Common myeloid progenitor, CD34-positive (primary cell): ENCODE measurements around the gene TLCD3A.
"Not testable (repeated sequence)": the region's sequence is repeated elsewhere in the genome, so short reads cannot be mapped to it uniquely, and the experiment has no call there.

Experiments used
- CTCF ChIA-PET: fragments of 350-600 bp; sonication (Branson Sonifier 250); formaldehyde crosslinking; loops from one replicate; lab custom pipeline; 2021; ENCODE audit warnings: antibody characterized with exemption; lab: Charles Lee
- POLR2A ChIA-PET: fragments of 350-600 bp; sonication (Branson Sonifier 250); formaldehyde crosslinking; loops from one replicate; lab custom pipeline; 2021; ENCODE audit warnings: antibody characterized with exemption; lab: Charles Lee
- DNase-seq, 3 donors: peaks; one replicate each; pipeline versions ENCODE4 v3.0.0 to v3.0.0-alpha.2; 2013
- H3K27ac ChIP-seq, 2 experiments: 1 replicate in 1 of 2; 2 replicates in 1 of 2; pipeline ENCODE4 v1.7.0; 2013; ENCODE audit warnings: inconsistent platforms in 2 of 2, low read length in 2 of 2, mild to moderate bottlenecking in 2 of 2, low read depth in 1 of 2, moderate library complexity in 1 of 2; ENCODE audit not compliant: severe bottlenecking in 2 of 2, insufficient read depth in 1 of 2, poor library complexity in 1 of 2
- H3K27me3 ChIP-seq, 5 experiments: replicated peaks in 2 of 5; 1 replicate in 3 of 5; 2 replicates in 2 of 5; pipeline versions ENCODE4 v1.6.1 to v1.7.0; 2013; ENCODE audit warnings: low read length in 4 of 5, mild to moderate bottlenecking in 2 of 5, moderate library complexity in 2 of 5, inconsistent platforms in 1 of 5; ENCODE audit not compliant: insufficient read depth in 5 of 5, control insufficient read depth in 4 of 5
- H3K36me3 ChIP-seq, 4 experiments: 1 replicate in 2 of 4; 2 replicates in 2 of 4; pipeline versions ENCODE4 v1.6.1 to v1.7.0; 2013; ENCODE audit warnings: low read length in 3 of 4, control low read depth in 1 of 4, mild to moderate bottlenecking in 1 of 4; ENCODE audit not compliant: control insufficient read depth in 4 of 4, insufficient read depth in 4 of 4
- H3K4me1 ChIP-seq, 4 experiments: 1 replicate in 3 of 4; 2 replicates in 1 of 4; pipeline versions ENCODE4 v1.6.1 to v1.7.1; 2013; ENCODE audit warnings: low read length in 3 of 4, mild to moderate bottlenecking in 3 of 4, control low read depth in 1 of 4, inconsistent platforms in 1 of 4, moderate library complexity in 1 of 4; ENCODE audit not compliant: control insufficient read depth in 4 of 4, insufficient read depth in 4 of 4; ENCODE audit errors: control extremely low read depth in 1 of 4
- H3K4me3 ChIP-seq, 7 experiments: 1 replicate in 4 of 7; 2 replicates in 3 of 7; pipeline versions ENCODE4 v1.5.1 to v1.7.0; 2013; ENCODE audit warnings: mild to moderate bottlenecking in 7 of 7, low read length in 6 of 7, moderate library complexity in 6 of 7, inconsistent platforms in 2 of 7, low read depth in 2 of 7, control low read depth in 1 of 7; ENCODE audit not compliant: insufficient read depth in 4 of 7, control insufficient read depth in 1 of 7; ENCODE audit errors: extremely low read depth in 1 of 7
- H3K9me3 ChIP-seq, 5 experiments: 1 replicate in 4 of 5; 2 replicates in 1 of 5; pipeline versions ENCODE4 v1.6.1 to v1.7.1; 2013; ENCODE audit warnings: low read length in 4 of 5, mild to moderate bottlenecking in 2 of 5, inconsistent platforms in 1 of 5, low read depth in 1 of 5, moderate library complexity in 1 of 5; ENCODE audit not compliant: control insufficient read depth in 4 of 5, insufficient read depth in 2 of 5; ENCODE audit errors: control extremely low read depth in 1 of 5
- WGBS: methylation state at CpG from one replicate; pipeline ENCODE4 v1.1.5; 2013; ENCODE audit not compliant: insufficient coverage; 5-methylcytosine and 5-hydroxymethylcytosine counted together

Gene TLCD3A

DNA sequence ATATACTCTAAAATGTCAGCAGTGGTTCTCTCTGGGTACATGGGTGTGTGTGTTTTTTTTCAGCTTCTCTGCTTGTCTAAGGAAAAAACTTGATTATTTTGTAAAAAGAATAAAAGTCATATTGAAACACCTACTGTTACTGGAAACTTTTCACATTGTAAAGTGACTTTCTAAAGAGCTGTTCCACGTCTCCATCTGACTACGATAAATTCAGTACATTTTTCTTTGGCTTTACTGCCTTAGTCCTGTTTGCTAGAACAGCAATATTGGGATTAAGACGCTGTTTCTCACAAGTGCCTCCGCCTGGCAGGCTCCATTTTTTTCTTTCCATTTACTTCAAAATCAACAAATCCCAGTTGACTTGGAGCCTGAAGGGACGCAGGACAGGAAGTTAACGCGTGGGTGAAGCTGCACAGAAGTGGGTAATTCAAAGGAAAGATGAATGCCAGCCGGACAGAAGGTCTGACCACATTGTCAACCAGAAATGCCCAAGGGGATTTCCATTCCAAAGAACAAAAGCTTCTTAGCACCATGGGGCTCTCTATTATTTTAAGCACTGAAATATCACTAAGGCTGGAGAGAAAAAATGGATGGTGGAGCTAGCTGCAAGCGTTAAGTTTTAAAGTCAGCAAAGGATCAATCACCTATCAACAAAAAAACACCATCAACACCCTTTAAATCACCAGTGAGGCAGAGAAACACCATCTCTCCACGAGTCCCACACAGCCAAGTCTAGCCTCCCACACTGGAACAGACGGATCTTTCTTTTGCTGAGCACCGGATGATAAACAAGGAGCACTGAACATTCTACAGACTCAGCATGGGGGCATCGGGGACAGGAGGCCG is 41.3 kb downstream of the TLCD3A start:
- CTCF ChIA-PET, result no interaction called here
- peaks cover 22 to 82% (median 68%) of the 10 kb centered on the region in 4 experiments for H3K36me3 ChIP-seq
- 95% methylated on average over 10 of the region's 14 CpGs for WGBS

DNA sequence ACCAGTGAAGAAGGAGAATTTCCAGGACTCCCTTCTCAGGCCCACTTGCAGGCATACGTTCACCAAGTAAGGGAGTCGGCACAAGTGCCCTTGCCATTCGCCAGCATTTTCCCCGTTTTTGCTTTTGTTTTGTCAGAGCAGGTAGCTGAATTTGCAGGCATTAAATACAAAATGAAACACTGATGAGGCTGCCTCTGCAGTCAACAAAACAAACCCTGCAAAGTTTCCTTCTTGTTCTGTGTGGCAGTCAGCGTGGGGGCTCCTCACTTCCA is 41.9 kb downstream of the TLCD3A start:
- Histone ChIP-seq H3K27ac (no peak overlapping the region), H3K36me3 (peaks cover 22 to 77% (median 65%) of the 10 kb centered on the region in 4 experiments), H3K4me3 (no peak overlapping the region), H3K9me3 (no peaks in the 10 kb centered on the region), H3K27me3 (no peaks in the 10 kb centered on the region), H3K4me1 (no peaks in the 10 kb centered on the region)
- POLR2A ChIA-PET, result no interaction called here
- DNase-seq, result no peak
- WGBS, result 98% methylated on average over 5 of the region's 5 CpGs
- CTCF ChIA-PET, result no interaction called here

More for the DNA sequence above, 41.3 kb downstream of the TLCD3A start:
- Histone ChIP-seq H3K9me3 (no peaks in the 10 kb centered on the region), H3K4me3 (no peak overlapping the region), H3K27me3 (no peaks in the 10 kb centered on the region), H3K27ac (no peak overlapping the region), H3K4me1 (no peaks in the 10 kb centered on the region)
- POLR2A ChIA-PET, result no interaction called here
- no peak for DNase-seq

DNA sequence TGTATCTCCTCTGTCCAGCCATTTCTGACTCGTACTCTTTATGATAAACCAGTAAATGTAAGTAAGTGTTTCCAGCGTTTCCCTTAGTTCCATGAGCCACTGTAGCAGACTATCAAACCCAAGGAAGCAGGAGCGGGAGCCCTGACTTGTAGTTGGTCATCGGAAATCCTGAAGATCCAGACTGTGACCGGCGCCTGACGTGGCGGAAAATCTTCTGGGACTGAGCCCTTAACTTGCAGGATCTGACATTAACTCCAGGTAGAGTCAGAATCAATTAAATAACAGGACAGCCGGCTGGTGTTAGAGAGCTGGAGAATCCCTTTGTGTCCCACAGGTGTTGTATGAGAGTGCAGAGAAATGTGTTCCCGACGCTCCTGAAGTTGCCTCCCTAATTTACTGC is 45.7 kb downstream of the TLCD3A start:
- ChIA-PET POLR2A (no interaction called here), CTCF (interaction anchor here (0.7 to 2.1 kb wide), 2 partner anchors 219 to 222 kb away, joined by 3 to 8 read pairs; partner anchors contain the start of gene TIMM22)
- Histone ChIP-seq H3K27ac (no peak overlapping the region), H3K4me3 (no peak overlapping the region), H3K36me3 (peaks cover 21 to 52% (median 47%) of the 10 kb centered on the region in 4 experiments), H3K27me3 (no peaks in the 10 kb centered on the region), H3K4me1 (peaks cover 9 to 16% (median 9%) of the 10 kb centered on the region in 4 experiments), H3K9me3 (no peaks in the 10 kb centered on the region)
- 98% methylated on average over 8 of the region's 11 CpGs for WGBS
- DNase-seq, result no peak

DNA sequence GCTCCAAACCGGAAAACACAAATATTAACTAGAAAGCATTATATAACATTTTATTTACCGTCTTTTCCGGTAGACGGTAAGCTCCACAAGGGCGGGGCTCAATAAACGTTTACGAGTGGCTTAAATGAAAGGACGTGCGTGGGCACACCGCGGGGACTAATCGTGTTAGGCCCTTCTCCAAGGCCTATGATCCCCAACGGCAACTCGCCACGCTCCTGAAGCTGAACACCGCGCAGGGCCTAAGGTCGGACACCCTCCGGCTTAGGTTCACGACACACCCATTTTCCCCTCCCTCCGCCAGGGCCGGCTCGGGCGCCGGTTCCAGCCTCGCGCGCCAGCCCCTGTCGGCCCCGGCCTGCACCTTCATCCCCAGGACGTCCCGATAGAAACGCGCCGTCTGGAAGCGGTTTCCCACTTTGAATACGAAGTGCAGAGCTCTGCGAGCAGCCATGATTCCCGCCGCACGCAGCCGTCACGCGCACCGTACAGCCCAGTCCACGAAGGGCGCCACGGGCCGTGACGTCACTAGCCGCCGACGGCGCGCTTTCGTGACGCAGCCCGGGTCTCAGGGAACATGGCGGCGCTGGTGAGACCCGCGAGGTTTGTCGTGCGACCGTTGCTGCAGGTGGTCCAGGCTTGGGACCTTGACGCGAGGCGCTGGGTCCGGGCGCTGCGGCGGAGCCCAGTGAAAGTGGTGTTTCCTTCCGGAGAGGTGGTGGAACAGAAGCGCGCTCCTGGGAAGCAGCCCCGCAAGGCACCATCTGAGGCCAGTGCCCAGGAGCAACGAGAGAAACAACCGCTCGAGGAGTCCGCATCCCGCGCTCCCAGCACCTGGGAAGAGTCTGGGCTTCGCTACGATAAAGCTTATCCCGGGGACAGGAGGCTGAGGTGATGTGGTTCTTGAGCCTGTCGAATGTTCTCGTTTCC is 49.7 kb downstream of the TLCD3A start, which contains the start of the genes GLOD4 and MRM3:
Gene GLOD4 (minus strand): TSS at position 476 of the 927 bp plus-strand sequence. CDS start 25 bp downstream, at position 451.
Gene MRM3 (plus strand): TSS at position 549 of the 927 bp plus-strand sequence. CDS start 26 bp downstream, at position 575.
- CTCF ChIA-PET, result interaction anchor here (1.3 to 2.7 kb wide), 8 partner anchors 10 to 274 kb away, joined by 3 to 6 read pairs (median 5); partner anchors contain the start of gene TIMM22

DNA sequence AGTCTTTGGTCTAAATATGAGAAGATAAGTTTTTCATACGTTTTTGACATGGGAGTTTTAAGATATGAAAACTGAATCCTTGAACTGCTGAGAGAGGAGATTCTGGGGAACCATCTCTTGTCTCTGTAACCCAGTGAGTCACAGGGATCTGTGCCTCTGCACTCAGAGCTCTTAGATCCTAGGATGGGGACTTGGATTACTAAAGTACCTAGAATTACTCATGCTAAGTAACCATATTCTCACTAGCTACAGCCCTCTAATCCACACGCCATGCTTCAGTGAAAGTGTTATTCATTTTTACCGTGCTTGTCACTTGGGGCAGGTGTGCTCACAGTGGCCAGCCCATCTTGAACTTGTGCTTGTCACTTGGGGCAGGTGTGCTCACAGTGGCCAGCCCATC is 51.7 kb downstream of the TLCD3A start:
- H3K9me3 ChIP-seq, result no peaks in the 10 kb centered on the region
- H3K27me3 ChIP-seq, result no peaks in the 10 kb centered on the region
- ChIA-PET POLR2A (no interaction called here), CTCF (interaction anchor here (1.0 kb wide), 1 partner anchor 197 kb away, joined by 3 read pairs; no protein-coding TSS in a partner anchor)
- H3K4me3 ChIP-seq, result no peak overlapping the region
- 94% methylated on average over 3 of the region's 3 CpGs for WGBS
- no peak overlapping the region for H3K27ac ChIP-seq
- H3K36me3 ChIP-seq, result peaks cover 11 to 30% (median 20%) of the 10 kb centered on the region in 4 experiments
- peaks cover 11 to 29% (median 15%) of the 10 kb centered on the region in 4 experiments for H3K4me1 ChIP-seq
- no peak for DNase-seq

More for the DNA sequence above, 49.7 kb downstream of the TLCD3A start, which contains the start of the genes GLOD4 and MRM3:
- H3K4me1 ChIP-seq, result peaks cover 11 to 29% (median 15%) of the 10 kb centered on the region in 4 experiments
- DNase-seq, result peak; percentile 91 to 94 (median 93)
- H3K4me3 ChIP-seq, result peak within 1 kb of the TSS; percentile 89 to 100 (median 99)
- POLR2A ChIA-PET, result interaction anchor here (0.6 to 1.4 kb wide), 7 partner anchors 10 to 532 kb away, joined by 3 to 4 read pairs (median 3); no protein-coding TSS in a partner anchor
- no peaks in the 10 kb centered on the region for H3K9me3 ChIP-seq
- WGBS, result 0% methylated on average over 79 of the region's 87 CpGs
- no peaks in the 10 kb centered on the region for H3K27me3 ChIP-seq
- H3K27ac ChIP-seq, result peak within 1 kb of the TSS; percentile 81 to 92
- H3K36me3 ChIP-seq, result peaks cover 12 to 31% (median 17%) of the 10 kb centered on the region in 4 experiments

DNA sequence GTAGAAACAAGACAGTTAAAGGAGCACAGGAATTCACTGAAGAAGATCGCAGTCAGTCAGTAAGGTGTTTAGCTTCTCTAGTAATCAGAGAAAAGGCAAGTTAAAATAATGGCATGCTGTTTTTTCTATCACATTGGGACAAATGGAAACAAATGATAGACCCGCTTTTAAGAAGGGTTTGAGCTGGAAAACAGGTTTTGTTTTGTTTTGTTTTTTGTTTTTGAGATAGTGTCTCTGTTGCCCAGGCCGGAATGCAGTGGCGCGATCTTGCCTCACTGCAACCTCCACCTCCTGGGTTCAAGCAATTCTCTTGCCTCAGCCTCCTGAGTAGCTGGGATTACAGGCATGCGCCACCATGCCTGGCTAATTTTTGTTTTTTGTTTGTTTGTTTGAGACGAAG is 53.5 kb downstream of the TLCD3A start:
- peaks cover 14 to 45% (median 31%) of the 10 kb centered on the region in 4 experiments for H3K36me3 ChIP-seq
- POLR2A ChIA-PET, result not testable (repeated sequence)
- CTCF ChIA-PET, result interaction anchor here (1.4 to 1.8 kb wide), 2 partner anchors 9 to 195 kb away, joined by 4 read pairs; no protein-coding TSS in a partner anchor

More for the DNA sequence above, 53.5 kb downstream of the TLCD3A start:
- not testable (repeated sequence) for DNase-seq, H3K27ac ChIP-seq, H3K27me3 ChIP-seq, H3K4me3 ChIP-seq, H3K9me3 ChIP-seq
- WGBS, result 100% methylated on average over 3 of the region's 7 CpGs
- H3K4me1 ChIP-seq, result peaks cover 11 to 29% (median 15%) of the 10 kb centered on the region in 4 experiments
